22Rv1 (cell line): Measurements from ENCODE around the gene NUP155.
"Not testable (repeated sequence)": the region's sequence is repeated elsewhere in the genome, so short reads cannot be mapped to it uniquely, and the experiment has no call there.

Experiments
- H3K27ac ChIP-seq: fragments of 450-650 bp; 2 replicates; pipeline ENCODE4 v1.5.1; 2017
- CTCF ChIP-seq: fragments of 450-650 bp; IDR thresholded peaks from 2 replicates; pipeline ENCODE4 v1.5.1; 2017; ENCODE audit warnings: mild to moderate bottlenecking
- ZFX ChIP-seq: fragments of 450-650 bp; IDR thresholded peaks from 2 replicates; pipeline ENCODE4 v1.6.1; 2017; ENCODE audit warnings: antibody characterized with exemption, borderline replicate concordance

Gene NUP155

GRCh38 chr5:37272511-37272910 is 98.4 kb downstream of the NUP155 start:
- no peak overlapping the region for H3K27ac ChIP-seq

GRCh38 chr5:37268100-37268499 is 102.8 kb downstream of the NUP155 start:
- not testable (repeated sequence) for H3K27ac ChIP-seq

More at GRCh38 chr5:37272511-37272910, 98.4 kb downstream of the NUP155 start:
- TF ChIP-seq CTCF (no peak), ZFX (no peak)

GRCh38 chr5:37255774-37256358 is 115.0 kb downstream of the NUP155 start:
- no peak overlapping the region for H3K27ac ChIP-seq
- no peak for TF ChIP-seq CTCF
- TF ChIP-seq ZFX = no peak

- TF ChIP-seq ZFX (no peak), CTCF (no peak)
- H3K27ac ChIP-seq = no peak overlapping the region
Measured at GRCh38 chr5:37254581-37254980, 116.3 kb downstream of the NUP155 start.

- no peak overlapping the region for H3K27ac ChIP-seq
- no peak for TF ChIP-seq CTCF
- TF ChIP-seq ZFX = no peak
Measured at GRCh38 chr5:37251665-37252064, 119.2 kb downstream of the NUP155 start.

- TF ChIP-seq ZFX = no peak
- no peak for TF ChIP-seq CTCF
- H3K27ac ChIP-seq = peak overlapping the region; percentile 51
Measured at GRCh38 chr5:37249815-37250164, 121.1 kb downstream of the NUP155 start.

- TF ChIP-seq CTCF (peak; percentile 17; the same call in 1 of the 2 replicates), ZFX (no peak)
- peak within 1 kb of the TSS; percentile 51 for H3K27ac ChIP-seq
Measured at GRCh38 chr5:37248970-37249814, 121.7 kb downstream of the NUP155 start, which contains the start of gene CPLANE1. Gene CPLANE1, minus strand, starts transcription at chr5:37249376. Its CDS starts 1,678 bp downstream, at chr5:37247698.
